Activated CD8-positive, alpha-beta T cell treated with anti-CD3 and anti-CD28 coated beads for 36 hours (primary cell): ENCODE results near the gene PFKL. TPM values are rescaled to one million over a fixed set of nuclear protein-coding genes. Genes with fewer than 3 reads are reported as not detected.

Experiments
- ATAC-seq: fragments of 200-7000 bp; cut with Tn5 transposase; one replicate; pipeline ENCODE4 v1.10.0; 2021; ENCODE audit warnings: mild to moderate bottlenecking, moderate library complexity
- CTCF ChIA-PET: fragments of 350-600 bp; sonication (Branson Sonifier 250); formaldehyde crosslinking; loops from one replicate; lab custom pipeline; 2021; ENCODE audit warnings: antibody characterized with exemption; lab: Charles Lee
- POLR2A ChIA-PET: fragments of 350-600 bp; sonication (Branson Sonifier 250); formaldehyde crosslinking; loops from one replicate; lab custom pipeline; 2021; ENCODE audit warnings: antibody characterized with exemption; lab: Charles Lee
- DNase-seq: peaks from one replicate; pipeline ENCODE4 v3.0.0-alpha.2; 2020
- H3K27ac Mint-ChIP-seq: one replicate; pipeline ENCODE4 v1.8.0; 2021; ENCODE audit warnings: mild to moderate bottlenecking, mixed read lengths
- H3K27me3 Mint-ChIP-seq: one replicate; pipeline ENCODE4 v1.8.0; 2021; ENCODE audit warnings: mixed read lengths
- H3K36me3 Mint-ChIP-seq: one replicate; pipeline ENCODE4 v1.8.0; 2021; ENCODE audit warnings: low read depth, mixed read lengths
- H3K4me1 Mint-ChIP-seq: one replicate; pipeline ENCODE4 v1.8.0; 2021; ENCODE audit warnings: low read depth, mixed read lengths
- H3K4me3 Mint-ChIP-seq: one replicate; pipeline ENCODE4 v1.8.0; 2021; ENCODE audit warnings: mild to moderate bottlenecking, moderate library complexity, mixed read lengths
- H3K9me3 Mint-ChIP-seq: one replicate; pipeline ENCODE4 v1.8.0; 2021; ENCODE audit warnings: mixed read lengths
- CTCF ChIP-seq: fragments of 200-600 bp; IDR thresholded peaks from one replicate; pipeline ENCODE4 v1.8.0; 2022; ENCODE audit warnings: antibody characterized with exemption, mild to moderate bottlenecking
- intact Hi-C: fragments of 100-400 bp; cut with micrococcal nuclease; formaldehyde crosslinking; loops from one replicate; pipeline ENCODE4 v1.10.0; 2022
- total RNA-seq, 2 experiments: library from RNA; stranded (reverse); gene quantifications; one replicate each; pipeline ENCODE4 v1.2.3, GENCODE V29; 2021

The PFKL gene
- total RNA-seq, 2 experiments from 2014 or later = 188 to 200 TPM

DNA sequence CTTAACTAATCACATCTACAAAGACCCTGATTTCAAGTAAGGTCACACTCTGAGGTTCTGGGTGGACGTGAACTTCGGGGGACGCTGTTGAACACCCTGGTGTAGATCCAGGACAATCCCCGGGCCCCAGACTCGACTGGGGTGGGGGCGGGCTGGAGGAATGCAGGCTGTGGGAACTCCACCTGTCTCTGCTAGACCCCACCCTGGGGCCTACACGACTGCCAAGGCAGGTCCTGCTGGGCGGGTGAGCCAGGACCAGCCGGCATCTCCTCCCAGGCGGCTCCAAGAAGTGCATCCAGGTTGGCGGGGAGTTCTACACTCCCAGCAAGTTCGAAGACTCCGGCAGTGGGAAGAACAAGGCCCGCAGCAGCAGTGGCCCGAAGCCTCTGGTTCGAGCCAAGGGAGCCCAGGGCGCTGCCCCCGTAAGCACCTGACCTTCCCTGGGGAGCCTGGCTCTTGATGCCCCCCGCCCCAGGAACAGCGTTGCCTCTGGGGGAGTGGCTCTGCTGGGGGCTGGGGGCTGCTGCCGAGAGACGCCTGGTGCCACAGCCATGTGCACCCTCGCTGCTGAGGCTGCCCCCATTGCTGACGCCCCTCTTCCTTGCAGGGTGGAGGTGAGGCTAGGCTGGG, 10.4 kb upstream of the PFKL start:
- H3K36me3 Mint-ChIP-seq = no peaks in the 10 kb centered on the region

DNA sequence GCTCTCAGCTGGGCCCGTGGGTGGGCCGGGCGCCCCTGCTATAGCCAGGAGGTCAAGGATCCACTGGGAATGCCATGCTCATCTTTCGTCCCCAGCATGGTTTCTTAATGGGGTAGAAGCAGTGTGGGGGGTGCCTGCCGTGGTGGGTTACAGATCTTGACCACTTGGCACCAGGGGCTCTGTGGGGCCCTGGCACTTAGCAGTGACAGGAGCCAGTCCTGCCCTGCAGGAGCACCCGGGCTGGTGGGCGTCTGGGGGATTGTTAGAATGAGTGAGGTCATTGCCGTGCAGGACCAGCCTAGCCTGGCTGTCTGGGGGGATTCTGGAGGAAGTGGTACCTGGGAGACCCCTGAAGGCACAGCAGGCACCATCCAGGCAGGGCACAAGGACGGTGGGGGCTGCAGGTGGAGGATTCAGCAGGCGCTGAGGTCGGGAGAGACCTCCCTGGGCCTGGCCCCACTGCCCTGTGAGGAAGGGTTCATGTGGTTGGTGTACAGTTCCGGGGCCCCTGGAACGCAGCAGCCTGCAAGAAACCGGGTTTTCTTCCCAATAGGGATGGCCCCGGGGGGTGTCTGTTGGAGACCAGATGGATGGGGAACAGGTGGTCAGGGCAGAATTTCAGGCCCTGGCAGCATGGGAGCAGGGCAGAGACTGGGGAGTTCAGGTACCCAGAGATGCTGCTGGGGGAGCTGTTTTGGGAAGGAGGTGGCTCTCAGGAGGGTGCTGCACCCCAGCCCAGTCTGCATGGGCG, 9.4 kb upstream of the PFKL start:
- Mint-ChIP-seq H3K4me3 (no peak overlapping the region), H3K27ac (no peak overlapping the region)

More for the DNA sequence above, 10.4 kb upstream of the PFKL start:
- Mint-ChIP-seq H3K4me1 (no peaks in the 10 kb centered on the region), H3K4me3 (no peak overlapping the region), H3K27me3 (no peaks in the 10 kb centered on the region), H3K9me3 (no peaks in the 10 kb centered on the region), H3K27ac (no peak overlapping the region)
- no peak for TF ChIP-seq CTCF
- intact Hi-C loops = no loop called here
- CTCF ChIA-PET = no interaction called here
- DNase-seq = no peak
- no peak for ATAC-seq
- POLR2A ChIA-PET = no interaction called here

DNA sequence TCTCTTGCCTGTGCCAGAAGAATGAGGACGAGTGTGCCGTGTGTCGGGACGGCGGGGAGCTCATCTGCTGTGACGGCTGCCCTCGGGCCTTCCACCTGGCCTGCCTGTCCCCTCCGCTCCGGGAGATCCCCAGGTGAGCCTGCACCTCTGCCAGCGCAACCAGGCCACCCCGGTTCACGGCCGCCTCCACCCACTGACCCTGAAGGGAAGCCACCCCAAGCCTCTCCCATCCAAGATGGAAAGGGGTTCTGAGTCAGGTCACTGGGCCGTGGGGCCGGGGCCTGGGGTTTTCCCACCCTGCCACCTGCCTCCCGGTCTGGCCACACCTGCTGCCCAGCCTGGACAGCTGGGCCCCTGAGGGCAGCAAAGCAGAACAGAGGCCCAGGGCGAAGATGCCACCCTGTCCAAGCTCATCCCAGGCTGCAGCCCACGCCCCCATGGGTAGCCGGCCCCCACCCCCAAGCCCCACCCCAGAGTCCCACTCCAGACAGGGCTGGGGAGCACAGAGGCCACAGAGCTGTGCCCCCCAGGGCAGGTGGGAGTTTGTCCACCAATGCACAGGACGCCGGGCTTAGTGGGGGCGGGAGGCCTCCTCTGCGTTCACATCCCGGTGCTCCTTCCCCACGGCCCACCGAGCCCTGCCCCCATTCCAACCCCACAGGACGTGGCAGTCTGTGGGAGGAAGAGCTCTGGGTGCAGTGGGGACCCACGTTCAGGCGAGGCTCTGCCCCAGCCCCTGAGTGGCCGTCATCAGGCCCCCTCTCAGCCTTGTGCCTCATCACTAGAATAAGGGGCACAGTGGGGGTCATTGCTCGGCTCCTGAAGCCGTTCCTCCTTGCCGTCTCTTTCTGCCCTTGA, 8.5 kb upstream of the PFKL start:
- H3K27ac Mint-ChIP-seq = no peak overlapping the region
- intact Hi-C loops = no loop called here

More for the DNA sequence above, 9.4 kb upstream of the PFKL start:
- Mint-ChIP-seq H3K4me1 (peaks cover 4% of the 10 kb centered on the region), H3K27me3 (no peaks in the 10 kb centered on the region), H3K9me3 (no peaks in the 10 kb centered on the region), H3K36me3 (no peaks in the 10 kb centered on the region)
- POLR2A ChIA-PET = no interaction called here
- intact Hi-C loops = no loop called here
- CTCF ChIA-PET = no interaction called here
- no peak for DNase-seq
- no peak for ATAC-seq
- no peak for TF ChIP-seq CTCF

GRCh38 chr21:44291936-44292811, 7.7 kb upstream of the PFKL start:
- ChIA-PET POLR2A (no interaction called here), CTCF (no interaction called here)
- no peaks in the 10 kb centered on the region for H3K27me3 Mint-ChIP-seq
- no peak overlapping the region for H3K27ac Mint-ChIP-seq
- intact Hi-C loops = no loop called here
- DNase-seq (no peak), ATAC-seq (no peak)
- no peaks in the 10 kb centered on the region for H3K9me3 Mint-ChIP-seq
- H3K4me1 Mint-ChIP-seq = peaks cover 6% of the 10 kb centered on the region
- no peak overlapping the region for H3K4me3 Mint-ChIP-seq
- H3K36me3 Mint-ChIP-seq = no peaks in the 10 kb centered on the region
- no peak for TF ChIP-seq CTCF

More for the DNA sequence above, 8.5 kb upstream of the PFKL start:
- ATAC-seq (no peak), DNase-seq (no peak)
- Mint-ChIP-seq H3K9me3 (no peaks in the 10 kb centered on the region), H3K4me1 (peaks cover 6% of the 10 kb centered on the region), H3K4me3 (no peak overlapping the region), H3K36me3 (no peaks in the 10 kb centered on the region), H3K27me3 (no peaks in the 10 kb centered on the region)
- POLR2A ChIA-PET = no interaction called here
- no peak for TF ChIP-seq CTCF
- CTCF ChIA-PET = no interaction called here
